Stimulated activated CD4-positive, alpha-beta T cell treated with anti-CD3 and anti-CD28 coated beads, Interleukin-12 subunit alpha, Interleukin-12 subunit beta, amount 100 ng/mL, for 48 hours (primary cell): ENCODE measurements around the gene EGFL8.
A peak's percentile ranks its signal among the peaks of the same experiment; 100 is the strongest.
"Not testable (repeated sequence)": the region's sequence is repeated elsewhere in the genome, so short reads cannot be mapped to it uniquely, and the experiment has no call there.

Experiments
- DNase-seq, 3 donors: peaks; one replicate each; pipeline ENCODE4 v3.0.0-alpha.2; 2020; ENCODE audit warnings: low read depth in 2 of 3, low spot score in 1 of 3

Gene EGFL8

DNA sequence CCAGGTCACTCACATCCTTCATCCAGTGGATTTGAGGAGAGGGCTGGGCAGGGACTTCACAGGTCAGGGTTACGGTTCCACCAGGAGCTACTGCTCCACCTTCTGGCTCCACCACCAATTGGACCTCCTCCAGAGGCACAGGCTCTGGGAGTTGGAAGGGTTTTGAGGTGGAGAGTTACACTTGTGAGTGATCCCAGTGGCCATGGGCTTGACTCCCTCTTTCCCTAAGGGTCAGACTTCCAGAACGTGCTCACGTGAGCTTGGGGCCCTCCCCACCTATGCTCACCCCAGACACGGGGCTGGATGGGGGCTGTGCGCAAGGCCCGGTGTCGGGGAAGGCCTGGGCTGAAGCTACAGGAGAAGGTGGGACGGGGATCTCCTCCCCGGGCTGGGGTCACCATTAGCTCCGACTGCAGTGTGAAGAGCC lies 18.2 kb downstream of the EGFL8 start:
- no peak for DNase-seq

DNA sequence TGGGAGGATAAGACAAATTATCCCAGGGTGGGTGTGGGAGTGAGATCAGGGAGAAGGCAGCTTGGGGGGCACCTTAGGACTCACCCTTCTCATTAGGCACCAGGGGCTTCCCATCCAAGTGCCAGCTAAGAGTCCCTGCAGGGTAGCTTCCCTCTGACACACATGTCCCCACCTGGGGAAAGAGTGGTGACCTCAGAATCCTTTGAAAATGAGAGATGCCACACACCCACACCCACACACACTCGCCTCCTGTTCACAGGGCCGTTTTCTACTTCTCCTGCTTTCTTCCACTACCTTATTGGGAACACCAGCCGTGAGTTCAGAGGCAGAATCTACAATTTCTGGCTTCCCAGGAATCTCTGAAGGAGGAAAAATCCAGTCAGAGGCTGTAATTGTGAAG lies 18.6 kb downstream of the EGFL8 start:
- no peak for DNase-seq

DNA sequence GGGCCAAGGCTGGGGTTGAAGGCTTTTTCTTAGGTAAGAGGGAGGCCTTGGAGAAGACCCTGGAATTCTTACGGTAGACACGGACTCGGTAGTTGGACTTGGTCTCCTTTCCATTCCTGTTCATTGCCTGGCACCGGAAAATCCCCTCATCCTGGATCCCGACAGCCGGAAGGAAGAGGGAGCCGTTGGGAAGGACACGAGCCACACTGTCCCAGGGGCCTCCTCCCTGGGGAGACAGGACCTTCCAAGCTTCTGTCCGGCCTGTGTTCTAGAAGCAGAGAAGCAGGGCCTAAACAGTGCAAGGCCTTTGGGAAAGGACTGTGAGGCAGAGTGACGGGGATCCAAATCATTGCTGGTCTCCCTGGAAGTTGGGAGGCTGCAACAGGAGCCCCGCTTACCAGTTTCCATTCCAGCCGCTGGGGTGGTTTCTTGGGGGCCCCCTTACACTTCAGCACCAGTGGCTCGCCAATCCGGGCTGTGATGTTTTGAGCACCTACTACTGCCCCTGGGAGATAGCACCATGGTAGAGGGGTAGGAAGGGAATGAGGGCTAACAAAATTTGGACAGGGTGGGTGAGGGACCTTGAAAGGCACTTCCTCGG lies 19.2 kb downstream of the EGFL8 start:
- DNase-seq: no peak

DNA sequence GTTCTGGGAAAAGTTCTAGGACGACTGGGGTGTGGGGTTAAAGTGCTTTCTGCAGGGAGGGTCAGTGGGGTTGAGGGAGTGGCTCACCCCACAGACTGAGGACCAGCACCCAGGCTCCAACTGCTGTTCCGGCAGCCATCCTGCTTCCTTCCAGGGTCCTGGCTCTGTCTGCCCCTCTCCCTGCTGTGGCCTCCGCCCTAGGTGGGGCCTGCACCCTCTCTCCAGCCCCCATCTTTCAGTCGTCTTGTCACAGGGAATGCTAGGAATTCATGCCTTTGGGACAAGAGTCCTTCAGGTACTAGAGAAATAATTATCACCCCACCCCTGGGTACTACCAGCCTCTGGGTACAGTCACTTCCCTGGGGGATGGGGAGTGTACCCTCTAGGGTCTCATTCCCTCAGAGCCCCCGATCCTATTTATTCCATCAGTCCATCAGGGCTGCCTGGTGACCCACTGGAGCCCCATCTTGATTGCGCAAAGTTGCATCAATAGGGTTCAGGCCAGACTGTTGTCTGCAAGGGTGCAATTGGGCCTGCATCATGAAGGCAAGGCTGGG lies 19.8 kb downstream of the EGFL8 start, which contains the start of gene AGER:
AGER (minus strand) TSS at position 170 of the 557 bp plus-strand sequence; CDS start at position 139, 31 bp downstream.
- DNase-seq: no peak

DNA sequence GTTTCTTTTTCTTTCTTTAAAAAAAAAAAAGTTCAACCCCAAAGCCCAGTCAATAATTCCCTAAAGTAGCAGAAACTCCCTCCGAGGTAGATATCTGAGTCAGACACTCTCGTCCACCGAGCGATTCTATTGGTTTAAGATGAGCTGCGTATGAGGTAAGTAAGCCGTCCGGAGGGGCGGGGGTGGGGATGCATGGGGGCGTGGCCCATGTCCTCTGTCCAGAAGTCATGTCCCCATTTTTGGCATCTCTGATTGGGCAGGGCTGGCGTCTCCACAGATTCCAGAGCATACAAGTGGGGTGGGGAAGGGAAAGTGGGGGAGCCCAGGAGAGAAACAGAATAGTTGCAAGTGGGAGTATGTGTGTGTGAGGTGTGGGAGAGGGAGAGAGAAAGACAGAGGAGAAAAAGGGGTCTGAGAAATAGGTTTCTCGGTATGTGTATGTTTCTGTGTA lies 21.3 kb downstream of the EGFL8 start:
- DNase-seq: peak; percentile 38 to 61 (median 50)

DNA sequence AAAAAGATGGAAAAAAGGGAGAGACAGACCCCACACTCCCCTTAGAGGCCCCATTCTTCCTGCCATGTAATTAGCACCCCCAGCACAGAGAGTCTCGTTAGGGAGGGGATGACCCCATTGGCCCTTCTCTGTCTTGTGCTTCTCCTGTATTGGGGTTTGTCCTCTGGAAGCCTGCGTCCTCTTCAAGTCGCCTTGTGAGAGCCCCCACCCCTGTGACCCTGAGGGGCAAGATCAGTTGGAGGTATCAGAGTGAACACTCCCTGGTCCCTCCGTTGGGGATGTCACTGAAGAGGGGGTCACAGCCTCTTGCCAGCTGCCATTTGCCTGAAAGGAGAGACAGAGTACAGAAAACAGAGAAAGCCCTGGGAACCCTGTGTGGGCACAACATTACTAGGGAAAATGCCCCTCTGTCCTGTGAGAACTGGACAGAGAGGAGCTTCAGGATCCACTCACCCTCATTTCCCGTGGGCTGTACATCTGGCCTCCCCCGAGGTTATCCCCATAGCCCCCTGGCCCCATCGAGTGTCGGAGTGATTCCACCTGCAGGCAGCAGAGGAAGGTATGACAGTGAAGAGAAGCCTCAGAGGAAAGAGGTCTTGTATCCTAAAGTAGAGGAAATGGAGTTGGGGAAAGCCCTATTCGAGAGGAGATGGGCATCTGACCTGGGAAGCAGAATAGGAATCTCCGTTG lies 21.9 kb downstream of the EGFL8 start:
- not testable (repeated sequence) for DNase-seq

DNA sequence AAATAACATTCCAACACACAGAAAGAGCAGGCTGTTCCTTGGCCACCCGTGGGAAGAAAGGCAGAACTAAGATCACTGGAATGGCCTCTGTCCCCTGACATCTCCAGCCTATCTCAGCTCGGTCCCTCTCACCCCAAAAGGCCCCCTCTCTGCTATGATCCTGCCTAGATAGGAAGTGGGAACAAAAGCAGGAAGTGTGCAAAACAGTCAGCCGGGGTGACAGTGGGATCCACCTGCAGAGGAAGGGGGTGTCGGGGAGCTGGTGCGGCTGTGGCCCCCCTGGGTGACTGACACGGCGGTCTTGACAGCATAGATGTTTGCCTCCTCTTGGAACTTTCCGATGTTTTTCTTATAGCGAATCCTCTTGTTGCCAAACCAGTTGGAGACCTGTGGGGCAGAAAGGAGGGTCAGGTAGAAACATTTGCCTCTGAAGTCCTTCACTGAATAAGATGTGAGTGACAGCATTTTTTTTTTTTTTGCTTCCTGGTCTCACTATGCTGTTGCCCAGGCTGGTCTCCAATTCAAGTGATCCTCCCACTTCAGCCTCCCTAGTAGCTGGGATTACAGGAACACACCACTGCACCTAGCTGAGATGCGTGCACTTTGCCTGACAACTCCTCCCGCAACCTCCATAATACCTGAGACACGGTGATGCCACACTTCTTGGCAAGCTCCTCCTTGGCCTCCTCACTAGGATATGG lies 22.8 kb downstream of the EGFL8 start:
- no peak for DNase-seq

DNA sequence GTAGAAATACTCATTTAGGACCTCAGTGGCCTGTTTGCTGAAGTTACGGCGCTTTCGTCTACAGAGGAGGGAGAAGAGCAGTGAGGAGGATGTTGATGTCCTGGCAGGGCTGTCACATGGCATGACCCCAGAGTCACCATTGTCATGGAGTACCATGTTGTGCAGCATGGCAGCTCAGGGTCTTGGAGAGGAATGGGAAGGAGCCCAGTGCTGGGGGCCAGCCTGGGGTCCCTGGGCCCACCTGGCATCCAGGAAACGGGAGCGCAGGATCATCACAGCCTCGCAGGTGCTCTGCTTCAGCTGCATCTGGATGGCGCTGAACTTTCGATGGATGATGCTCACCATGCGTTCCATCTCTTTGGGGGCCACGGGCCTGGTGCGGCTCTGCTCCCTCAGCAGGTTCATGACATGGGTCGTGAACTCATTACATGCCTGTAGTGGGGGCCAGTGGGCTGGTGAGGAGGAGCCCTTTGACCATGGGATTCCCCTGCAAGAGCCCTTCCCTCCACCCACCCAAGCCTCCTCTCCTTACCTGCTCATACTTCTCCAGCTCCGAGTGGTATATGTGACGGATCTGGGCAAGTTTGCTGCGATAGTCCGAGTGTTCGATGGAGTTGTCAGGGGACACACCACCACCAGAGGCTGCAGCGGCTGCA lies 23.5 kb downstream of the EGFL8 start:
- not testable (repeated sequence) for DNase-seq

DNA sequence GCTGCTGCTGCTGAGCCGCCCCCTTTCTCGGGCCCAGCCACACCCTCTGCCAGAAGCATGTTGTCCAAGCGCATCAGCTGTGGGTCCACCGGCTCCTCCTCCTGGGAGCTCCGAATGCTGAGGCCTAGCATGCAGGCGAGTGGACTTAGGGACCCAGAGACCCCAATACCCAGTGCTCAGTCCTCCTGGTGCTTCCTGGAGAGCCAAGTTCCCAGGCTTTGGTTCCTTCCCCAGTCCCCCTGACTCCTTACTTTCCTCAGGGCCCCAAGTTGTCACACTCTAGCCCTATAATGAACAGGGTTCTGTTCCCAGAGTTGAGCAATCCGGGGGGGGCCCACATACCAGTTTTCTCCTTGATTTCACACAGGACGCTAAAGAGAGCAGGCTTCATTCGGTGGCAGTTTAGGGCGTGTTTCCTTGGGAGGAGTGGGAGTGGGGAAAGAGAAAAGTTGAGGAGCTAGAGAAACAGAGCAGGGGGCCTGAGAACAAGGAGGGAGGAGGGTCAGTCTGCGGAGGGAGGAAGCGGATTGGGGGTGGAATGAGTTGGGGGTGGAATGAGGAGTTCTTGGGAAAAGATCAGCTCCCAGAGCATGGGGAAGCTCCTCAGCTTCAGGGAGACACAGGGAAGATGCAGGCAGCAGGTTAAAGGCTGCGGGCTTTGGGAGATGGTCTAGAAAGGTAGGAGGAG lies 24.1 kb downstream of the EGFL8 start:
- DNase-seq: no peak

DNA sequence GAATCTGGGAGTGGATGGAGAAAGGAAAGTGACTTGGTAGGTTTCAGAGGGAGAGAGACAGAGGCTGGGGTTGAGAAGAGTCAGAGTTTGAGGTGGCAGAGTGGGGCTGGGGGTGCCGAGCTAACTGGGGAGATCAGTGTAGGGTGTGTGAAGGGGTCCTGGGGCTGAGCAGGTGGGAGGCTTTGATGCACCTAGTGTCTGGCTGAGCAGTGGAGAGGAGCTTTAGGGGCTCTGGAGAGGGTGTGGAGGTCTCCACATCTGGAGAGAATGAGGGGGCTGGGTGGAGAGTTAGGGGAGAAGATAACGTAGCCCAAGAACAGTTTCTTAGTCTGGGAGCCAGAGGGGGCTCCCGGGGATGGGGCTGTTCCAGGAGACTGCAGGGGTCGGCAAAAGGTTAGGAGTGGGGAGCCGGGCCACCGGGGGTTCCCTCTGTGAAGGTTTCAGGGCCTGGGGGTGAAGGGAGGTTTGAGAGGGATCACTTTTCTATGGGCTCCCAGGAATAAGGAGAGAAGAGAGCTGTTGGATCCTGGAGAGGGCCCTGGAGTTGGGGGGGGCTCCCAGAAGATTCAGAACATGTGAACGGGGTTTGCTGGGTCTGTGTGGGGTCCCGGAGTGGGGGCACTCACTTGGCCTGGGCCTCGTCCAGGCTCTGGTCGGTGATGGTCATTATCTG lies 24.8 kb downstream of the EGFL8 start:
- no peak for DNase-seq

DNA sequence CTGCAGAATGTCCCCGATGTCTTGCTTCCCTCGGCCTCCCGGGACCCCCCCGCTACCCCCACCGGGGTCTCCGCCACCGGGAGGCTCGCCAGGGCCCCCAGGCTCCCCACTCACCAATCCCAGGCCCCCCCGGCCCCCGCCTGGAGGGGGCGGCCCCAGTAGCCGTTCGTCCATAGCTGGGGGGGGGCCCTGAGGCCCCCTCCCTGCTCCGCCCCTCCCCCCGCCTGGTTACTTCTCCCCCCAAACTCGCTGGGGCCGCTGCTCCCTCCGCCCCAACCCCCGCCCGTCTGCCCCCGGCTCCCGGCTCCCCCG lies 25.3 kb downstream of the EGFL8 start:
- no peak for DNase-seq

DNA sequence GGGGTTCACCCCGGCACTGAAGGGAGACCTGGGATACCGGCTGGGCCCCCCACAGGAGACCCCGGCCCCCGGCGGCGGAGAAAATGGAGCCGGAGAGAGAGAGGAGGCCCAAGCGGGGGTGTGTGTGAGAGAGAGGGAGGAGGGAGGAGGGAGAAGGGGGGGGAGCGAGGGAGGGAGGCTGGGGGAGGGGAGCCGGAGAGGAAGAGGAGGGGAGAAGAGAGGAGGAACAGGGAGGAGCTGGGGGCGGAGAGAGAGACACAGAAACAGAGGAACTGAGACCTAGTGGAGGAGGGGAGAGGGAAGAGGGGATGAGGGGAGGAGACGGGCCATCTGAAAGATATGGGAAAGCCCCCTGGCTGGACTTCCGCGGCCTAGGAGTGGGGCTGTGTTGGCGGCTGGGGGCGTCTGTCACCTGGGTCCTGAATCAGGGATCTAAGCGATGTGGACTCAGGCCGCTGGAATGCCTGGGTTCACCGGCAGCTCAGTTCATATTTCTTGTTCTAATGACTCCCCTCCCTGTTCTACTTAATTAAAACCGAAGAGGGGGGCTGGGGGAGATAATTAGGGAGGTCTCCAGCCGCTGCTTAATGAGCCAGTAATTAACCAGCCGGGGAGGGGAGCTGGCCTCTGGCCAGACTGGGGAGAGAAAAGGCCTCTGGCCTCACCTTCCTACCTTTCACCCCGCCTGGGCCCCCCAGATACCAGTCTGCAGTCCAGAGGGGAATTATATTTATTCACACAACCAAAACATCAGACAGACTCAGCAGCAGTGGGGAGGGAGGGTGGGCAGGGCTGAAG lies 25.9 kb downstream of the EGFL8 start, which contains the start of gene PBX2:
PBX2 (minus strand) TSS at position 149 of the 798 bp plus-strand sequence. CDS start 287 bp downstream, outside the sequence.
- DNase-seq: peak; percentile 61 to 82 (median 73)

DNA sequence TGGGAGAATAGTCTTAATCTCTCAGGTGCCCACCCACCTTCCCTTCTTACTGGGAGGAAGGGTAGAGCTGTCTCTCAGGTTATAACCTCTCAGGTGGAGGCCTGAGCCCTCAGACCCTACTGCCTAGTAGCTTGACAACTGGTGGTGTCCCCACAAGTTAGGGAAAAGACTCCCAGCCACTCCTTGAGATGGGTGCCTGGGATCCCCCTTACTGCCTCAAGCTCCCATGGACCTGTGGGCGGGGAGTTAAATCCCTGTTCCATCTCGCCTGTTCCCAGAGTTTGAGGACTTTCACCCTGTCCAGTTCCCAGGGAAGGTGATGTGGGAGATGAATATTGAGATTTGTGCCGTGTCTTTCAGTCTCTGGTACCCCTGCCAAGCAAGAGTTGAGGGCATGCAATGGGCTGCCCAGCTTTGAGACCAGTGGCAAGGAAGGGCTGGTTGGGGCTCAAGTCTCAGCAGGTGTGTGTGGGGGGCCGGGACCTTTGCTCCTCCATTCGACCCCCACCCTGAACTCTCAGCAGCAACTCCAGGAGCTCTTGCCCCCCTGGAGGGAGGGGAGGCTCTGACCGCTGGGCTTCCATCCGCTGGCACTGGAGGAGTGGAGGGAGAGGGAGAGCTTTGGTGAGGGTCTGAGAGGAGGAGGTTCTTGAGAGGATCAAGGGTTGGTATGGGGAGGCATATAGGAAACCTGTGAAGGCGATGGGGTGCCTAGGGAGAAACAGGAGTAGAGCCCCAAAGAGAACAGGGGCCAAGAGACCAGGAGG lies 26.7 kb downstream of the EGFL8 start:
- DNase-seq: no peak

DNA sequence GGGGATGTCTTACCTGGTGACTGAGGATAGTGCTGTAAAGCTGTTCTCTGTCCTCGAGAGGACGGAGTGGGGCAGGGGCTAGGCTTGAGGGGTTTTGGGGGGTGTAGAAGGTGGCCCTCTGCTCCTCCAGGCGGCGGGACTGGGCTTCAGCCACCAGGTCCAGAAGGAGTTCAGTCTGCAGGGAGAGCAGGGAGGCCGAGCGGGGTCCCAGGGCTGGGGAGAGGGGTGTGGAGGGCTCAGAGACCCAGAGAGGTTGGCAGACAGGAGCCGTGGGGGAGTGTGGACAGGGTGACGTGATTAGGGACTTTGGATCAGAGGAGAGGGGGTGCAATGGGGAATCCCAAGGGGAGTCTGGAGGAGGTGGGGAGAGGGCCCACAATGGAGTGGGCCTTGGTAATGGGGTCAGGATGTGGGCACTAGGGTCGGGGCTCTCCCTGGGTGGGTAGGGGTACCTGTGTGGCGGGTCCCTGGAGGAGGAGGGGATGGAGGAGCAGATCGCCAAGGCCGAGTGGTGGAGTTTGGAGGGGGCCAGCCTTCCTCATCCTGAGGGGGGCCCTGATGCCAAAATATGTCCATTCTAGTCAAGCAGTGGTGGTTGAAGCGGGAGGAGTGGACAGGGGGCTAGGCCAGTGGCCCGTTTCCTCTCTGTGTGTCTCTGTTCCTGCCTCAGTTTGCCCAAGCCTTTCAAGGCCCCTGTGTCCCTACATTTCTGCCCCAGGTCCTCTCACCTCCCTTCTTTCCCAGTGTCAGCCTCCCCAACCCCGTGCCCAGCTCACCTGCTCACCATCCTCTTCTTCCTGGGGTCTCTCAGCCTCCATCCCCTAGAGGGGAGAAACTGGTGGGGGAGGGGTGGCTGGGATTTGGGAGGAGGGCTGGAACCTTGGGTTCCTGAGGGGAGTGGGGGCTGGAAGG lies 27.6 kb downstream of the EGFL8 start:
- DNase-seq: no peak

DNA sequence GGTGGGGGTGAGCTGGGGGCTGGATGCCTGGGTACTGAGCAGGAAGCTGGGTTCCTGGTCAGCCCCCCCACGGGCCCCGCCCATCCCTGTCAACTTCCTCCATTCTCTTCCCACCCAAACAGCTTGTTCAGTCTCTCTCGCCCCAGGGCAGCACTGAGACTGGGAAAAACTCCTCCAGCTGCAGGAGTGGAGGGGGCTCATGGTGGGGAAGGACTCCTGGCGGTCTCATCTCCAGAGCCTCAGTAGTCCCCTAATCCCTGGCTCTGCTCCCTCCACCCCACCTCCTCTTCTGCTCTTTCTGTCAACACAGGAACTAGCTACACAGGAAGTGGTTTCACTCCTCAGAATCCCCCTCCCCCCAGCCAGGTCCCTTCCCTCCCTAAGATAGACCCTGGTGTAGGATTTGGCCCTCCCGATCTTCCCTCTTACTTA lies 28.2 kb downstream of the EGFL8 start, which contains the start of gene GPSM3:
GPSM3 (minus strand) TSS at position 36 of the 432 bp plus-strand sequence. CDS start 130 bp downstream, outside the sequence.
- DNase-seq: peak in 1 of 3 donors; percentile 40

DNA sequence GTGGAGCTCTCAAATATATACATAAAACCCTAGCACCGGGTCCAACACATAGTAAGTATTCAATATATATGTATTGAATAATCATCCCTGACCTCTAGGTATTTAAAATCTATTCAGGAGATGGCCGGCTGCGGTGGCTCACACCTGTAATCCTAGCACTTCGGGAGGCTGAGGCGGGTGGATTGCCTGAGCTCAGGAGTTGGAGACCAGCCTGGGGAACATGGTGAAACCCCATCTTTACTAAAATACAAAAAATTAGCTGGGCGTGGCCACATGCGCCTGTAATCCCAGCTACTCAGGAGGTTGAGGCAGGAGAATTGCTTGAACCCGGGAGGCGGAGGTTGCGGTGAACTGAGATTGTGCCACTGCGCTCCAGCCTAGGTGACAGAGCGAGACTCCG lies 28.7 kb downstream of the EGFL8 start:
- DNase-seq: not testable (repeated sequence)

DNA sequence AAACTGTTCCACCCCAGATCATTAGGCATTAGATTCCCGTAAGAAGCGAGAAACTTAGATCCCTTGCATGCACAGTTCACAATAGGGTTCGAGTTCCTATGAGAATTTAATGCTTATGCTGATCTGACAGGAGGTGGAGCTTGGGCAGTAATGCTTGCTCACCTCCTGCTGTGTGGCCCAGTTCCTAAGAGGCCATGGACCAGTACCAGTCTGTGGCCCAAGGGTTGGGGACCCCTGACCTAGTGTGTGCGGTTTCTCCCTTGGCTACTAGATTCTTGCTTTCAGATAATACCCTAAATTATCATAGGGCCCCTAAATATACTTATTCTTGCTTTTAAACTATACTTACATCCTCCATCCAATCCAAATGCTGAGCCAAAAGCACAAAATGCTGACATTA lies 30.0 kb downstream of the EGFL8 start:
- no peak for DNase-seq
